GM19099 (cell line): Measurements from ENCODE around the gene PLEKHH2.

Source experiments
- POLR2A ChIP-seq: IDR thresholded peaks from 3 replicates; pipeline ENCODE4 v1.6.1; 2011; ENCODE audit warnings: low read depth; ENCODE audit not compliant: insufficient read length; ENCODE audit errors: extremely low read depth

PLEKHH2 gene

GRCh38 chr2:43798300-43798699, 161.2 kb downstream of the PLEKHH2 start:
- no peak for TF ChIP-seq POLR2A

GRCh38 chr2:43800894-43801293, 163.8 kb downstream of the PLEKHH2 start:
- TF ChIP-seq POLR2A: no peak

GRCh38 chr2:43802135-43802534, 165.1 kb downstream of the PLEKHH2 start:
- no peak for TF ChIP-seq POLR2A

- TF ChIP-seq POLR2A: no peak
Measured at GRCh38 chr2:43803113-43803512, 166.1 kb downstream of the PLEKHH2 start.

GRCh38 chr2:43806719-43807031, 169.6 kb downstream of the PLEKHH2 start:
- TF ChIP-seq POLR2A: no peak

GRCh38 chr2:43810452-43810851, 173.4 kb downstream of the PLEKHH2 start:
- no peak for TF ChIP-seq POLR2A

- TF ChIP-seq POLR2A: no peak
Measured at GRCh38 chr2:43810888-43811287, 173.8 kb downstream of the PLEKHH2 start.

- no peak for TF ChIP-seq POLR2A
Measured at GRCh38 chr2:43812006-43812405, 174.9 kb downstream of the PLEKHH2 start.

- no peak for TF ChIP-seq POLR2A
Measured at GRCh38 chr2:43812947-43813346, 175.9 kb downstream of the PLEKHH2 start.

- TF ChIP-seq POLR2A: no peak
Measured at GRCh38 chr2:43814711-43815110, 177.7 kb downstream of the PLEKHH2 start.
